IMR-90 (cell line): Measurements from ENCODE around the gene ZDHHC17. TPM values are rescaled to one million over a fixed set of nuclear protein-coding genes. Genes with fewer than 3 reads are reported as not detected.

Experiments used
- ATAC-seq: fragments of 200-7000 bp; cut with Tn5 transposase; 2 replicates; pipeline ENCODE4 v1.9.1; 2020; ENCODE audit warnings: low read depth, mild to moderate bottlenecking, moderate library complexity
- BruUV-seq: library from RNA; stranded (reverse); fragments of 400-500 nt; replicated peaks from 2 replicates; lab custom pipeline; 2021; lab: Mats Ljungman, UMichigan
- CTCF ChIA-PET: fragments of 300-600 bp; formaldehyde crosslinking; extraction: SDS; loops from one replicate; lab custom pipeline; 2021; ENCODE audit warnings: antibody characterized with exemption; lab: Yijun Ruan, JAX
- POLR2A ChIA-PET: fragments of 300-600 bp; sonication (Branson Sonifier 250); formaldehyde crosslinking; loops from one replicate; lab custom pipeline; 2022; ENCODE audit warnings: antibody characterized with exemption; ENCODE audit not compliant: unreplicated experiment; lab: Charles Lee
- DNase-seq: peaks from one replicate; pipeline ENCODE4 v3.0.0; 2013
- H2AFZ ChIP-seq: replicated peaks from 2 replicates; pipeline ENCODE3; 2013; ENCODE audit warnings: low read length, mild to moderate bottlenecking; ENCODE audit not compliant: poor library complexity
- H2AK5ac ChIP-seq: 2 replicates; pipeline ENCODE4 v1.6.1; 2013; ENCODE audit warnings: low read depth, low read length, inconsistent platforms
- H2AK9ac ChIP-seq: replicated peaks from 2 replicates; pipeline ENCODE3; 2013; ENCODE audit warnings: mild to moderate bottlenecking, low read depth, low read length, moderate library complexity; ENCODE audit not compliant: poor library complexity
- H2BK120ac ChIP-seq: 2 replicates; pipeline ENCODE4 v1.6.1; 2013; ENCODE audit warnings: low read depth, low read length, inconsistent platforms
- H2BK15ac ChIP-seq: 3 replicates; pipeline ENCODE4 v1.6.1; 2013; ENCODE audit warnings: low read depth, low read length, inconsistent platforms
- H2BK20ac ChIP-seq: 2 replicates; pipeline ENCODE4 v1.6.1; 2013; ENCODE audit warnings: low read depth, mild to moderate bottlenecking, inconsistent platforms, low read length, moderate library complexity
- H2BK5ac ChIP-seq: 2 replicates; pipeline ENCODE4 v1.6.1; 2013; ENCODE audit warnings: mild to moderate bottlenecking, low read depth, low read length, inconsistent platforms; ENCODE audit not compliant: poor library complexity, severe bottlenecking
- H3K14ac ChIP-seq: replicated peaks from 2 replicates; pipeline ENCODE4 v1.6.1; 2013; ENCODE audit warnings: low read depth, low read length, inconsistent platforms
- H3K18ac ChIP-seq: 2 replicates; pipeline ENCODE4 v1.6.1; 2013; ENCODE audit warnings: low read depth, low read length, control low read depth
- H3K23ac ChIP-seq: 2 replicates; pipeline ENCODE4 v1.6.1; 2013; ENCODE audit warnings: low read depth, low read length, inconsistent platforms
- H3K27ac ChIP-seq: 2 replicates; pipeline ENCODE4 v1.5.1; 2013; ENCODE audit warnings: mild to moderate bottlenecking, control low read depth, low read length; ENCODE audit not compliant: insufficient read depth
- H3K27me3 ChIP-seq: 2 replicates; pipeline ENCODE4 v1.6.1; 2013; ENCODE audit warnings: low read length; ENCODE audit not compliant: control insufficient read depth, insufficient read depth
- H3K36me3 ChIP-seq: 2 replicates; pipeline ENCODE4 v1.6.1; 2013; ENCODE audit warnings: low read length, mixed read lengths; ENCODE audit not compliant: control insufficient read depth, insufficient read depth
- H3K4ac ChIP-seq: 2 replicates; pipeline ENCODE4 v1.6.1; 2013; ENCODE audit warnings: low read depth, low read length, inconsistent platforms
- H3K4me1 ChIP-seq: 2 replicates; pipeline ENCODE4 v1.6.1; 2013; ENCODE audit warnings: low read length, mixed read lengths; ENCODE audit not compliant: control insufficient read depth, insufficient read depth
- H3K4me2 ChIP-seq: 2 replicates; pipeline ENCODE4 v1.6.1; 2013; ENCODE audit warnings: low read depth, mild to moderate bottlenecking, control low read depth, low read length, moderate library complexity
- H3K4me3 ChIP-seq: 2 replicates; pipeline ENCODE4 v1.5.1; 2013; ENCODE audit warnings: low read depth, mild to moderate bottlenecking, control low read depth, low read length, moderate library complexity; ENCODE audit not compliant: insufficient read depth
- H3K56ac ChIP-seq: 2 replicates; pipeline ENCODE4 v1.6.1; 2013; ENCODE audit warnings: low read length, inconsistent platforms; ENCODE audit not compliant: insufficient read depth; ENCODE audit errors: extremely low read depth
- H3K79me1 ChIP-seq, 2 experiments: 2 replicates each; pipeline ENCODE4 v1.6.1; 2013; ENCODE audit warnings: low read length in 2 of 2, inconsistent platforms in 1 of 2, low read depth in 1 of 2
- H3K9ac ChIP-seq: 2 replicates; pipeline ENCODE4 v1.6.1; 2013; ENCODE audit warnings: low read depth, low read length, control low read depth
- H3K9me1 ChIP-seq: 2 replicates; pipeline ENCODE4 v1.6.1; 2013; ENCODE audit warnings: low read length, inconsistent platforms; ENCODE audit not compliant: insufficient read depth
- H3K9me3 ChIP-seq: 2 replicates; pipeline ENCODE4 v1.6.1; 2013; ENCODE audit warnings: low read length; ENCODE audit not compliant: control insufficient read depth, insufficient read depth
- H4K20me1 ChIP-seq: 2 replicates; pipeline ENCODE4 v1.6.1; 2013; ENCODE audit warnings: low read length, inconsistent platforms; ENCODE audit not compliant: insufficient read depth
- H4K5ac ChIP-seq: 2 replicates; pipeline ENCODE4 v1.6.1; 2013; ENCODE audit warnings: mild to moderate bottlenecking, low read depth, low read length, control low read depth
- H4K8ac ChIP-seq, 2 experiments: 2 replicates each; pipeline ENCODE4 v1.6.1; 2013; ENCODE audit warnings: low read depth in 2 of 2, low read length in 2 of 2, control low read depth in 1 of 2, inconsistent platforms in 1 of 2
- H4K91ac ChIP-seq: 2 replicates; pipeline ENCODE4 v1.6.1; 2013; ENCODE audit warnings: low read depth, low read length, inconsistent platforms; ENCODE audit not compliant: insufficient read depth
- BHLHE40 ChIP-seq: fragments of 150-350 bp; IDR thresholded peaks from 2 replicates; pipeline ENCODE4 v1.6.1; 2016; ENCODE audit warnings: mild to moderate bottlenecking, low read depth, low read length
- CEBPB ChIP-seq: IDR thresholded peaks from 2 replicates; pipeline ENCODE4 v1.6.1; 2012; ENCODE audit warnings: low read depth, low read length, improper control_type of control experiment
- CHD1 ChIP-seq: IDR thresholded peaks from 2 replicates; pipeline ENCODE4 v1.6.1; 2012; ENCODE audit warnings: low read depth, low read length, improper control_type of control experiment
- FOS ChIP-seq: fragments of 150-350 bp; IDR thresholded peaks from 2 replicates; pipeline ENCODE4 v1.6.1; 2016; ENCODE audit warnings: low read depth, low read length
- MAFK ChIP-seq: IDR thresholded peaks from 2 replicates; pipeline ENCODE4 v1.6.1; 2012; ENCODE audit warnings: low read depth, low read length, improper control_type of control experiment
- MAZ ChIP-seq: IDR thresholded peaks from 2 replicates; pipeline ENCODE4 v1.6.1; 2012; ENCODE audit warnings: low read depth, mild to moderate bottlenecking, low read length, improper control_type of control experiment, moderate library complexity, borderline replicate concordance
- MXI1 ChIP-seq: IDR thresholded peaks from 2 replicates; pipeline ENCODE4 v1.6.1; 2012; ENCODE audit warnings: low read depth, mild to moderate bottlenecking, low read length, moderate library complexity, borderline replicate concordance
- NFE2L2 ChIP-seq: fragments of 150-350 bp; IDR thresholded peaks from 2 replicates; pipeline ENCODE4 v1.6.1; 2016; ENCODE audit warnings: low read depth, mild to moderate bottlenecking, low read length
- POLR2A ChIP-seq: IDR thresholded peaks from 2 replicates; pipeline ENCODE4 v1.6.1; 2012; ENCODE audit warnings: mild to moderate bottlenecking, low read depth, low read length
- RAD21 ChIP-seq: IDR thresholded peaks from 2 replicates; pipeline ENCODE4 v1.6.1; 2012; ENCODE audit warnings: low read length, improper control_type of control experiment
- RCOR1 ChIP-seq: IDR thresholded peaks from 2 replicates; pipeline ENCODE4 v1.6.1; 2012; ENCODE audit warnings: mild to moderate bottlenecking, low read length, improper control_type of control experiment; ENCODE audit not compliant: insufficient replicate concordance
- RFX5 ChIP-seq: IDR thresholded peaks from 2 replicates; pipeline ENCODE4 v1.8.0; 2012; ENCODE audit warnings: low read depth, mild to moderate bottlenecking, low read length, moderate library complexity
- SMC3 ChIP-seq: fragments of 150-350 bp; IDR thresholded peaks from 2 replicates; pipeline ENCODE4 v1.6.1; 2016; ENCODE audit warnings: low read depth, mild to moderate bottlenecking, antibody characterized with exemption, low read length, moderate library complexity
- WGBS, 2 experiments: methylation state at CpG; one replicate each; pipeline versions ENCODE4 v1.1.5 to v1.1.7; 2013; ENCODE audit warnings: missing lambda C conversion rate in 2 of 2; ENCODE audit not compliant: insufficient read length in 1 of 2; ENCODE audit errors: extremely low coverage in 2 of 2; 5-methylcytosine and 5-hydroxymethylcytosine counted together
- dilution Hi-C: fragments of 300-500 bp; cut with HindIII; formaldehyde crosslinking; loops from one replicate; pipeline ENCODE4 v1.14.3; 2018; ENCODE audit warnings: low sequenced_read_pairs; ENCODE audit not compliant: unreplicated experiment
- in situ Hi-C: fragments of 300-500 bp; cut with MboI; formaldehyde crosslinking; loops from 3 replicates; pipeline ENCODE4 v1.14.3; 2019; ENCODE audit warnings: low sequenced_read_pairs, inconsistent platforms, mixed read lengths
- intact Hi-C: fragments of 100-400 bp; cut with micrococcal nuclease; formaldehyde crosslinking; loops from 2 replicates; pipeline ENCODE4 v1.10.0; 2022
- polyA plus RNA-seq, 3 experiments: library from polyadenylated mRNA; depleted of rRNA; stranded (reverse); fragments of >200 nt; gene quantifications; 2 replicates each; pipeline ENCODE4 v1.2.3, GENCODE V29; 2012; ENCODE audit warnings: low replicate concordance in 1 of 3
- total RNA-seq: library from RNA; depleted of rRNA; stranded (reverse); fragments of >200 nt; gene quantifications from 2 replicates; pipeline ENCODE4 v1.2.3, GENCODE V29; 2012
- TF ChIP-seq, protein P1 (sequence below): fragments of 150-350 bp; IDR thresholded peaks from 2 replicates; pipeline ENCODE4 v1.6.1; 2016; ENCODE audit warnings: low read depth, mild to moderate bottlenecking, low read length, moderate library complexity, borderline replicate concordance
- TF ChIP-seq, protein P2 (sequence below): fragments of 150-350 bp; IDR thresholded peaks from 2 replicates; pipeline ENCODE4 v1.6.1; 2017; ENCODE audit warnings: mild to moderate bottlenecking, antibody characterized with exemption, low read length, low read depth
- TF ChIP-seq, protein P3 (sequence below): conservative IDR thresholded peaks from 2 replicates; pipeline ENCODE4 v1.5.1; 2012; ENCODE audit warnings: mild to moderate bottlenecking, low read depth, low read length, improper control_type of control experiment

The ZDHHC17 gene
- total and polyA plus RNA-seq, 2 of the 4 experiments (the other 2 are of a cell fraction): 23.3 to 125 TPM

DNA sequence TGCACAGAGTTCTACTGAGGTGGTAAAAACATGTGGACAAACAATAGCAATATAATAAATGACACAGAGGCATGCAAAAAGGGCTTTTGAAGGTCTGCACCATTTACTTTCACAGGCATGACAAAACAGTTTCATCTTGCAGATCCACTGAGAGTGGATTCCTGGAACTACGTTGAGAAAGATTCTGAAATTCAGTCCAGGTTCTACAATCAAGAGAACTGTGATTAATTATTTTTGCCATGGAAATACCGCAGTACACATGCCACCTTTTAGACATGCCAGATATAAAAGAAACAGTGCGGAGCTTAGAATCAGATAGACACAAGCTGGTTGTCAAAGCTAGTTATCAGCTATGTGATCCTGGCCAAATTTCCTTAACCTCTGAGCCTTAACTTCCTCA, 110.1 kb downstream of the ZDHHC17 start:
- POLR2A ChIA-PET: no interaction called here
- dilution Hi-C loops: no loop called here

More for the DNA sequence above, 110.1 kb downstream of the ZDHHC17 start:
- no peak overlapping the region for H4K91ac ChIP-seq
- H4K8ac ChIP-seq: no peak overlapping the region
- H3K23ac ChIP-seq: no peak overlapping the region
- whole genome bisulfite sequencing, 2 experiments: 50% methylated on average over 1 of the region's 3 CpGs; no CpG with 5 or more reads in 1 of the 2 experiments
- no peak overlapping the region for H3K27ac ChIP-seq
- peaks cover 12% of the 10 kb centered on the region for H3K9me1 ChIP-seq
- no peaks in the 10 kb centered on the region for H3K9me3 ChIP-seq
- H3K14ac ChIP-seq: no peak overlapping the region
- H2BK120ac ChIP-seq: no peak overlapping the region
- no peak overlapping the region for H2AK9ac ChIP-seq
- H3K4me1 ChIP-seq: peaks cover 8% of the 10 kb centered on the region
- H3K4ac ChIP-seq: no peak overlapping the region
- no peak overlapping the region for H2AK5ac ChIP-seq
- H3K18ac ChIP-seq: no peak overlapping the region
- no peaks in the 10 kb centered on the region for H3K27me3 ChIP-seq
- no peak for ATAC-seq
- no peak overlapping the region for H2BK15ac ChIP-seq
- no peak overlapping the region for H2BK5ac ChIP-seq
- BruUV-seq: no TSS peak
- H3K4me3 ChIP-seq: no peak overlapping the region
- peaks cover 27 to 86% of the 10 kb centered on the region in 2 experiments for H3K79me1 ChIP-seq
- no peak overlapping the region for H3K4me2 ChIP-seq
- no peak overlapping the region for H2BK20ac ChIP-seq
- DNase-seq: no peak
- H3K56ac ChIP-seq: no peak overlapping the region
- in situ Hi-C loops: no loop called here
- peaks cover 8% of the 10 kb centered on the region for H3K36me3 ChIP-seq
- intact Hi-C loops: no loop called here
- no peak overlapping the region for H3K9ac ChIP-seq
- no peak overlapping the region for H4K5ac ChIP-seq
- H2AFZ ChIP-seq: no peak overlapping the region
- CTCF ChIA-PET: no interaction called here
- peaks cover 34% of the 10 kb centered on the region for H4K20me1 ChIP-seq
- no peak for TF ChIP-seq MXI1
- no peak for TF ChIP-seq RAD21
- no peak for TF ChIP-seq RCOR1
- TF ChIP-seq, protein P1, sequence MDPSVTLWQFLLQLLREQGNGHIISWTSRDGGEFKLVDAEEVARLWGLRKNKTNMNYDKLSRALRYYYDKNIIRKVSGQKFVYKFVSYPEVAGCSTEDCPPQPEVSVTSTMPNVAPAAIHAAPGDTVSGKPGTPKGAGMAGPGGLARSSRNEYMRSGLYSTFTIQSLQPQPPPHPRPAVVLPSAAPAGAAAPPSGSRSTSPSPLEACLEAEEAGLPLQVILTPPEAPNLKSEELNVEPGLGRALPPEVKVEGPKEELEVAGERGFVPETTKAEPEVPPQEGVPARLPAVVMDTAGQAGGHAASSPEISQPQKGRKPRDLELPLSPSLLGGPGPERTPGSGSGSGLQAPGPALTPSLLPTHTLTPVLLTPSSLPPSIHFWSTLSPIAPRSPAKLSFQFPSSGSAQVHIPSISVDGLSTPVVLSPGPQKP: no peak
- TF ChIP-seq NFE2L2: no peak
- TF ChIP-seq MAZ: no peak
- TF ChIP-seq CEBPB: no peak
- TF ChIP-seq MAFK: no peak
- TF ChIP-seq POLR2A: no peak
- TF ChIP-seq BHLHE40: no peak
- TF ChIP-seq SMC3: no peak
- TF ChIP-seq, protein P2, sequence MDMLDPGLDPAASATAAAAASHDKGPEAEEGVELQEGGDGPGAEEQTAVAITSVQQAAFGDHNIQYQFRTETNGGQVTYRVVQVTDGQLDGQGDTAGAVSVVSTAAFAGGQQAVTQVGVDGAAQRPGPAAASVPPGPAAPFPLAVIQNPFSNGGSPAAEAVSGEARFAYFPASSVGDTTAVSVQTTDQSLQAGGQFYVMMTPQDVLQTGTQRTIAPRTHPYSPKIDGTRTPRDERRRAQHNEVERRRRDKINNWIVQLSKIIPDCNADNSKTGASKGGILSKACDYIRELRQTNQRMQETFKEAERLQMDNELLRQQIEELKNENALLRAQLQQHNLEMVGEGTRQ: no peak
- TF ChIP-seq CHD1: no peak
- TF ChIP-seq, protein P3, sequence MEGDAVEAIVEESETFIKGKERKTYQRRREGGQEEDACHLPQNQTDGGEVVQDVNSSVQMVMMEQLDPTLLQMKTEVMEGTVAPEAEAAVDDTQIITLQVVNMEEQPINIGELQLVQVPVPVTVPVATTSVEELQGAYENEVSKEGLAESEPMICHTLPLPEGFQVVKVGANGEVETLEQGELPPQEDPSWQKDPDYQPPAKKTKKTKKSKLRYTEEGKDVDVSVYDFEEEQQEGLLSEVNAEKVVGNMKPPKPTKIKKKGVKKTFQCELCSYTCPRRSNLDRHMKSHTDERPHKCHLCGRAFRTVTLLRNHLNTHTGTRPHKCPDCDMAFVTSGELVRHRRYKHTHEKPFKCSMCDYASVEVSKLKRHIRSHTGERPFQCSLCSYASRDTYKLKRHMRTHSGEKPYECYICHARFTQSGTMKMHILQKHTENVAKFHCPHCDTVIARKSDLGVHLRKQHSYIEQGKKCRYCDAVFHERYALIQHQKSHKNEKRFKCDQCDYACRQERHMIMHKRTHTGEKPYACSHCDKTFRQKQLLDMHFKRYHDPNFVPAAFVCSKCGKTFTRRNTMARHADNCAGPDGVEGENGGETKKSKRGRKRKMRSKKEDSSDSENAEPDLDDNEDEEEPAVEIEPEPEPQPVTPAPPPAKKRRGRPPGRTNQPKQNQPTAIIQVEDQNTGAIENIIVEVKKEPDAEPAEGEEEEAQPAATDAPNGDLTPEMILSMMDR: no peak
- TF ChIP-seq RFX5: no peak
- no peak for TF ChIP-seq FOS
